ENCODE data around the gene PDE4D. TPM values are rescaled to one million over a fixed set of nuclear protein-coding genes. Genes with fewer than 3 reads are reported as not detected.

PDE4D gene
- total and polyA plus RNA-seq, 2 donors (not counting 3 experiments of a cell fraction or from before 2014, with no cell fraction given), result 34.5 to 51.2 TPM

DNA sequence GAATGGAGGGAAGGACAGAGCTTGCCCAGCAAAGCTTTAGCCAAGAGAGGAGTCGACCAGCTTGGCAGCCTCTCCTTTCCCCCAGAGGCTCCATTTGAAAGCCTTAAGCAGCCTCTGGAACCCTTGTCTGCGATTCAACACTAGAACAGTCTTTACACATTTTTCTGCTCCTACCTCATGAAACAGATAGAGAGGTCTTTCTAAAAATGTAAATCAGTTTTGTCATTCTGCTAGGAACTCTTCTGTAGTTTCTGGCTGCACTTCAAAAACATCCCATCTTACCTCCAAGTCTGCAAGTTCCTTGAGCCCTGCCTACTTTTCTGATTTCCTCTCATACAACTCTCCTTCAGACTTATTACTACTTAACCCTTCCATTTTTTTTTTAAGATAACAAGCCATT, 70.1 kb downstream of the PDE4D start:
- no peak for DNase-seq (ENCODE audit: low read depth, low spot score)

More for the DNA sequence above, 70.1 kb downstream of the PDE4D start:
- no peaks in the 10 kb centered on the region for H3K9me3 ChIP-seq (replicated peaks; ENCODE audit: control insufficient read depth, insufficient read depth, low read length)
- H2AFZ ChIP-seq (ENCODE audit: low read depth, low read length), result no peak overlapping the region
- intact Hi-C loops (cut with micrococcal nuclease), result no loop called here
- BruUV-seq (replicated peaks), result no TSS peak
- H3K4me3 ChIP-seq (replicated peaks in 1 of 3; ENCODE audit: insufficient read depth in 1 of 3, low read depth in 1 of 3, low read length in 3 of 3), result no peak overlapping the region
- H3K9me1 ChIP-seq (replicated peaks; ENCODE audit: control insufficient read depth, extremely low read depth, insufficient read depth, low read length), result no peaks in the 10 kb centered on the region
- no peak overlapping the region for H3K27ac ChIP-seq (ENCODE audit: insufficient read depth, low read depth, low read length)
- peaks cover 17 to 50% of the 10 kb centered on the region in 2 experiments for H3K27me3 ChIP-seq (ENCODE audit: control insufficient read depth in 2 of 2, insufficient read depth in 2 of 2, low read length in 2 of 2)
- dilution Hi-C loops (cut with MboI; ENCODE audit: extremely low pct_ligation_motif_present, low sequenced_read_pairs), result no loop called here
- no peaks in the 10 kb centered on the region for H3K79me2 ChIP-seq (ENCODE audit: control insufficient read depth, insufficient read depth, low read length)
- TF ChIP-seq POLR2A (IDR thresholded peaks at IDR 0.05; ENCODE audit: low read depth, low read length), result no peak
- TF ChIP-seq, protein P1, sequence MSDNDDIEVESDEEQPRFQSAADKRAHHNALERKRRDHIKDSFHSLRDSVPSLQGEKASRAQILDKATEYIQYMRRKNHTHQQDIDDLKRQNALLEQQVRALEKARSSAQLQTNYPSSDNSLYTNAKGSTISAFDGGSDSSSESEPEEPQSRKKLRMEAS (IDR thresholded peaks at IDR 0.05; ENCODE audit: insufficient read depth, insufficient read length), result no peak
- TF ChIP-seq JUN (IDR thresholded peaks at IDR 0.05; ENCODE audit: borderline replicate concordance, insufficient read depth, insufficient read length, low read depth), result no peak
- TF ChIP-seq POLR2AphosphoS5 (IDR thresholded peaks at IDR 0.05; ENCODE audit: insufficient read depth, low read depth, low read length), result no peak
- TF ChIP-seq CTCF (IDR thresholded peaks at IDR 0.05; ENCODE audit: extremely low read depth in 1 of 2, insufficient read depth in 1 of 2, low read depth in 1 of 2, low read length in 2 of 2), result no peak
- TF ChIP-seq MYC (IDR thresholded peaks at IDR 0.05; ENCODE audit: low read depth, low read length), result no peak
- TF ChIP-seq FOS (IDR thresholded peaks at IDR 0.05; ENCODE audit: borderline replicate concordance, insufficient read depth, low read length), result no peak
- TF ChIP-seq EZH2 (IDR thresholded peaks at IDR 0.05; ENCODE audit: borderline replicate concordance, low read depth, low read length, severe bottlenecking), result no peak
- TF ChIP-seq GATA2 (IDR thresholded peaks at IDR 0.05; ENCODE audit: insufficient read depth, insufficient read length, low read depth, low read length), result no peak
- no peaks in the 10 kb centered on the region for H3K4me1 ChIP-seq (ENCODE audit: control insufficient read depth, extremely low read depth, insufficient read depth, low read length)
- ChIA-PET CTCF (interaction anchor here (1.2 to 1.9 kb wide), 3 partner anchors 10 to 472 kb away, joined by 3 to 7 read pairs (median 5); no protein-coding TSS in a partner anchor), POLR2A (no interaction called here)
- H3K36me3 ChIP-seq (ENCODE audit: control insufficient read depth in 2 of 2, extremely low read depth in 1 of 2, insufficient read depth in 2 of 2, low read length in 2 of 2), result no peaks in the 10 kb centered on the region
- no peak for FAIRE-seq
- no peak overlapping the region for H3K9ac ChIP-seq (replicated peaks; ENCODE audit: extremely low read depth, insufficient read depth, low read length)
- no peaks in the 10 kb centered on the region for H4K20me1 ChIP-seq (replicated peaks; ENCODE audit: control insufficient read depth, extremely low read depth, insufficient read depth, low read length)
- H3K4me2 ChIP-seq (ENCODE audit: insufficient read depth, low read length), result no peak overlapping the region

All from endothelial cell of umbilical vein (primary cell).